RWPE1 (cell line): ENCODE data around the gene ZNF74.
"Not testable (repeated sequence)": the region's sequence is repeated elsewhere in the genome, so short reads cannot be mapped to it uniquely, and the experiment has no call there.

Experiments
- CTCF ChIA-PET: fragments of 350-600 bp; sonication (Branson Sonifier 250); formaldehyde crosslinking; extraction: SDS; loops from one replicate; lab custom pipeline; 2021; lab: Yijun Ruan, JAX
- POLR2A ChIA-PET: fragments of 400-600 bp; formaldehyde crosslinking; extraction: SDS; loops from one replicate; lab custom pipeline; 2020; ENCODE audit warnings: antibody characterized with exemption; ENCODE audit not compliant: low non-redundant PET; lab: Yijun Ruan, JAX
- DNase-seq: peaks from one replicate; pipeline ENCODE4 v3.0.0; 2012; ENCODE audit warnings: low spot score
- H3K27ac ChIP-seq: fragments of 450-650 bp; 2 replicates; pipeline ENCODE4 v1.5.1; 2017
- TF ChIP-seq, protein P1 (sequence below): fragments of 450-650 bp; conservative IDR thresholded peaks from 2 replicates; pipeline ENCODE4 v1.5.1; 2017; ENCODE audit warnings: low read depth, mild to moderate bottlenecking

The ZNF74 gene

GRCh38 chr22:20393705-20394476 lies at the start of gene ZNF74:
TSS of gene ZNF74 (plus strand) at chr22:20394151. CDS start at chr22:20394629, 478 bp downstream.
- CTCF ChIA-PET, result no interaction called here

DNA sequence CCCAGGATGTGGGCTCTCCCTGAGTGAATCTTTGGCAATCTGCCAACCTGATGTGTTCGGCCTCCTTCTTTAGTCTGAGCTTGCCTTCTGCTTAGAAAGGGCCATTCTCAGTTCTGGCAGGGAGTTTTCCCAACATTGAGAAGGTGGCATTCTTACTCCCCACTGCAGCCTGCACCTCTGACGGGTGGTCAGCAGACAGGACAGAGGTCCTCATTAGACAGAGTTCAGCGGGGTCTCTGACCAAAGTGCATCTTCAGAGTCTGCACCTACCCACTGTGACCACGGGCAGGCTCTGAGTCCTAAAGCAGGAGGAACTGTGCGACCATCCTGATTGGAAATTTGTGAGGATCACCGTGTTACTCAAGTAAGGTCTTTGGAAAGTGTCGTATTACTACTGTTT lies 47.4 kb upstream of the ZNF74 start:
- POLR2A ChIA-PET, H3K27ac ChIP-seq, DNase-seq, CTCF ChIA-PET: not testable (repeated sequence)

More at GRCh38 chr22:20393705-20394476, at the start of gene ZNF74:
- TF ChIP-seq, protein P1, sequence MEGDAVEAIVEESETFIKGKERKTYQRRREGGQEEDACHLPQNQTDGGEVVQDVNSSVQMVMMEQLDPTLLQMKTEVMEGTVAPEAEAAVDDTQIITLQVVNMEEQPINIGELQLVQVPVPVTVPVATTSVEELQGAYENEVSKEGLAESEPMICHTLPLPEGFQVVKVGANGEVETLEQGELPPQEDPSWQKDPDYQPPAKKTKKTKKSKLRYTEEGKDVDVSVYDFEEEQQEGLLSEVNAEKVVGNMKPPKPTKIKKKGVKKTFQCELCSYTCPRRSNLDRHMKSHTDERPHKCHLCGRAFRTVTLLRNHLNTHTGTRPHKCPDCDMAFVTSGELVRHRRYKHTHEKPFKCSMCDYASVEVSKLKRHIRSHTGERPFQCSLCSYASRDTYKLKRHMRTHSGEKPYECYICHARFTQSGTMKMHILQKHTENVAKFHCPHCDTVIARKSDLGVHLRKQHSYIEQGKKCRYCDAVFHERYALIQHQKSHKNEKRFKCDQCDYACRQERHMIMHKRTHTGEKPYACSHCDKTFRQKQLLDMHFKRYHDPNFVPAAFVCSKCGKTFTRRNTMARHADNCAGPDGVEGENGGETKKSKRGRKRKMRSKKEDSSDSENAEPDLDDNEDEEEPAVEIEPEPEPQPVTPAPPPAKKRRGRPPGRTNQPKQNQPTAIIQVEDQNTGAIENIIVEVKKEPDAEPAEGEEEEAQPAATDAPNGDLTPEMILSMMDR, result no peak
- DNase-seq, result peak; percentile 57
- peak within 1 kb of the TSS; percentile 69 for H3K27ac ChIP-seq
- POLR2A ChIA-PET, result interaction anchor here (0.9 kb wide), 1 partner anchor 10 kb away, joined by 3 read pairs; no protein-coding TSS in a partner anchor

DNA sequence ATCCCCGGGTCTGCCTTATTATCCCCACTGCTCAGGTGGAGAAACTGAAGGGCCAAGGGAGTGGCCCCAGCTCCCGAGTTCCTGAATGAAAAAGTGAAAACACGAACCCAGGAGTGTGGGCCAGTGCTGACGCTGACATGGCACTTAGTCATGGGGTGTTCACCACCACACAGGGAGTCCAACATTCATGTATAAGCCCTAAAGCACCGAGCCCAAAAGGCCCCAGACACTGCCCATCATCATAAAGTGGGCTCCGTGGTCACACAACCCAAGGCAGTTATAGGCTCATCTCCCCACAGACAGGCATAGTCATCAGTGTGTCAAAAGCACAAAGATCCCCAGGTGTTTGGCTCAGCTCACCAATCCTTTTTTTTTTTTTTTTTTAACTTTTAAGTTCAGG lies 41.4 kb upstream of the ZNF74 start:
- H3K27ac ChIP-seq, DNase-seq, CTCF ChIA-PET, POLR2A ChIA-PET: not testable (repeated sequence)

- TF ChIP-seq, protein P1, result no peak
- ChIA-PET POLR2A (no interaction called here), CTCF (no interaction called here)
- no peak for DNase-seq
- no peak overlapping the region for H3K27ac ChIP-seq
Observed at GRCh38 chr22:20354238-20354975, 39.5 kb upstream of the ZNF74 start.

GRCh38 chr22:20355939-20356636 lies 37.9 kb upstream of the ZNF74 start:
- POLR2A ChIA-PET, CTCF ChIA-PET, H3K27ac ChIP-seq, DNase-seq: not testable (repeated sequence)

GRCh38 chr22:20356906-20357305 lies 37.0 kb upstream of the ZNF74 start:
- DNase-seq, CTCF ChIA-PET, H3K27ac ChIP-seq, POLR2A ChIA-PET: not testable (repeated sequence)

- CTCF ChIA-PET, H3K27ac ChIP-seq, DNase-seq, POLR2A ChIA-PET: not testable (repeated sequence)
Observed at GRCh38 chr22:20357967-20358366, 36.0 kb upstream of the ZNF74 start.

DNA sequence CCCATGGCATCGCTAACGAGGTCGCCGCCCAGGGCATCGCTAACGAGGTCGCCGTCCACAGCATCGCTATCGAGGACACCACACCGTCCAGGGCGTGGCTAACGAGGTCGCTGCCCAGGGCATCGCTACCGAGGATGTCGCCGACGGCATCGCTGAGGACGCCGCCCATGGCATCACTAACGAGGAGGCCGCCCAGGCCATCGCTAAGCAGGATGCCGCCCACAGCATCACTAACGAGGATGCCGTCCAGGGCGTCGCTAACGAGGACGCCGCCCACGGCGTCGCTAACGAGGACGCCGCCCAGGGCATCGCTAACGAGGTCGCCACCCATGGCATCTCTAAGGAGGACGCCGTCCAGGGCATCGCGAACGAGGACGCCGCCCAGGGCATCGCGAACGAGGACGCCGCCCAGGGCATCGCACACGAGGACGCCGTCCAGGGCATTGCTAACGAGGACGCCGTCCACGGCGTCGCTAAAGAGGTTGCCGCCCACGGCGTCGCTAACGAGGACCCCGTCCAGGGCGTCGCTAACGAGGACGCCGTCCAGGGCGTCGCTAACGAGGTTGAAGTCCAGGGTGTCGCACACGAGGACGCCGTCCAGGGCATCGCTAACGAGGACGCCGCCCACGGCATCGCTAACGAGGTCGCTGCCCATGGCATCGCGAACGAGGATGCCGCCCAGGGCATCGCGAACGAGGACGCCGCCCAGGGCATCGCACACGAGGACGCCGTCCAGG lies 35.3 kb upstream of the ZNF74 start:
- H3K27ac ChIP-seq, DNase-seq, CTCF ChIA-PET, POLR2A ChIA-PET: not testable (repeated sequence)

- DNase-seq, POLR2A ChIA-PET, H3K27ac ChIP-seq, CTCF ChIA-PET: not testable (repeated sequence)
Observed at GRCh38 chr22:20360261-20360660, 33.7 kb upstream of the ZNF74 start.

DNA sequence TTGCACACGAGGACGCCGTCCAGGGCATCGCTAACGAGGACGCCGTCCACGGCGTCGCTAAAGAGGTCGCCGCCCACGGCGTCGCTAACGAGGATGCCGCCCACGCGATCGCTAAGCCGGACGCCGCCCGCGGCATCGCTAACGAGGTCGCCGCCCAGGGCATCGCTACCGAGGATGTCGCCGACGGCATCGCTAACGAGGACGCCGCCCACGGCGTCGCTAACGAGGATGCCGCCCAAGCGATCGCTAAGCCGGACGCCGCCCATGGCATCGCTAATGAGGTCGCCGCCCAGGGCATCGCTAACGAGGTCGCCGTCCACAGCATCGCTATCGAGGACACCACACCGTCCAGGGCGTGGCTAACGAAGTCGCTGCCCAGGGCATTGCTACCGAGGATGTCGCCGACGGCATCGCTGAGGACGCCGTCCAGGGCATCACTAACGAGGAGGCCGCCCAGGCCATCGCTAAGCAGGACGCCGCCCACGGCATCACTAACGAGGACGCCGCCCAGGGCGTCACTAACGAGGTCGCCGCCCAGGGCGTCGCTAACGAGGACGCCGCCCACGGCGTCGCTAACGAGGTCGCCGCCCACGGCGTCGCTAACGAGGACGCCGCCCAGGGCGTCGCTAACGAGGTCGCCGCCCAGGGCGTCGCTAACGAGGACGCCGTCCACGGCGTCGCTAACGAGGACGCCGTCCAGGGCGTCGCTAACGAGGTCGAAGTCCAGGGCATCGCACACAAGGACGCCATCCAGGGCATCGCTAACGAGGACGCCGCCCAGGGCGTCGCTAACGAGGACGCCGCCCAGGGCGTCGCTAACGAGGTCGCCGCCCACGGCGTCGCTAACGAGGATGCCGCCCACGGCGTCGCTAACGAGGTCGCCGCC lies 32.8 kb upstream of the ZNF74 start:
- CTCF ChIA-PET, POLR2A ChIA-PET, DNase-seq, H3K27ac ChIP-seq: not testable (repeated sequence)

DNA sequence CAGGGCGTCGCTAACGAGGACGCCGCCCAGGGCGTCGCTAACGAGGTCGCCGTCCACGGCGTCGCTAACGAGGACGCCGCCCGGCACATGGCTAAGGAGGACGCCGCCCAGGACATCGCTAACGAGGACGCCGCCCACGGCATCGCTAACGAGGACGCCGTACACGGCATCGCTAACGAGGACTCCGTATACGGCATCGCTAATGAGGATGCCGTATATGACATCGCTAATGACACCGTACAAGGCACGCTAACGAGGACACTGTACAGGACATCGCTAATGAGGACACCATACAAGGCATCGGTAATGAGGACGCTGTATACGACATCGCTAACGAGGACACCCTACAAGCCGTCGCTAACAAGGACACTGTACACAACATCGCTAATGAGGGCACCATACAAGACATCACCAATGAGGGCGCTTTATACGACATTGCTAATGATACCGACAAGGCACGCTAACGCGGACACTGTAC lies 32.2 kb upstream of the ZNF74 start:
- CTCF ChIA-PET, DNase-seq, POLR2A ChIA-PET, H3K27ac ChIP-seq: not testable (repeated sequence)

GRCh38 chr22:20362403-20362802 lies 31.5 kb upstream of the ZNF74 start:
- DNase-seq, H3K27ac ChIP-seq, CTCF ChIA-PET, POLR2A ChIA-PET: not testable (repeated sequence)
